ENCODE data around the gene SCAMP2.

The SCAMP2 gene

DNA sequence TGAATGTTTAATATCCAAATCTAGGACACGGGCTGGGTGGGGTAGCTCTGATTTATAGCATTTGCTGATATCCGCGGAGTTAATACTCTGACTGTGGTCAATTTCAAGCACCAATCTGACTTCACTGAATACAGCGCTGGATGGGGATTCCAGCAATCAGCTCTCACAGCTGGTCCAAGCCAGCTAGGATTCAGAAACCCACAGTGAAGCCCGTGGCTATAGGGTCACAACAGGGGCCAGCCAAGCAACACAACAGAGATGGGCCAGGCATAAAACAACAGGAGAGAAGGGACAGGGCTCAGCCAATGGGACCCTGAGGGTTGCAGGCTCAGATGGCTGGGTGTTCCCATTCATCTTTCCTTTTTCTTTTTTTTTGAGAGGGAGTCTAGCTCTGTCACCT, 65.9 kb downstream of the SCAMP2 start:
- Histone ChIP-seq H3K27ac (ENCODE audit: low read length) (no peak overlapping the region), H3K9me2 (replicated peaks; ENCODE audit: insufficient read depth, low read length) (no peaks in the 10 kb centered on the region), H3K9me3 (replicated peaks; ENCODE audit: insufficient read depth, low read length) (no peaks in the 10 kb centered on the region), H3K4me2 (ENCODE audit: low read depth, low read length) (no peak overlapping the region), H3K36me3 (replicated peaks; ENCODE audit: insufficient read depth, low read length) (peaks cover 3% of the 10 kb centered on the region), H3K79me2 (ENCODE audit: low read length) (peaks cover under 1% of the 10 kb centered on the region; the same call in 1 of the 2 replicates), H3K27me3 (replicated peaks; ENCODE audit: insufficient read depth, low read length) (no peaks in the 10 kb centered on the region), H3K9ac (ENCODE audit: low read length) (no peak overlapping the region), H3K4me3 (ENCODE audit: low read length) (no peak overlapping the region), H3F3A (ENCODE audit: insufficient read depth, low read length) (peaks cover 11% of the 10 kb centered on the region), H3K4me1 (ENCODE audit: low read length) (no peaks in the 10 kb centered on the region), H2AFZ (ENCODE audit: low read length) (no peak overlapping the region), H4K20me1 (ENCODE audit: insufficient read depth, low read length) (0 out of 2 replicates have a peak, but pooled peaks cover 6% of the 10 kb centered on the region)
- no peak for DNase-seq
- TF ChIP-seq CTCF (IDR thresholded peaks at IDR 0.05; ENCODE audit: low read length) = no peak
- TF ChIP-seq EZH2 (optimal IDR thresholded peaks at IDR 0.05; ENCODE audit: low read depth, low read length) = no peak
- TF ChIP-seq EZH2phosphoT487 (IDR thresholded peaks at IDR 0.05; ENCODE audit: low read length) = no peak

- H3K36me3 ChIP-seq (replicated peaks; ENCODE audit: insufficient read depth, low read length) = peaks cover 21% of the 10 kb centered on the region
- no peak for DNase-seq
- H3K4me1 ChIP-seq (ENCODE audit: low read length) = peaks cover 2% of the 10 kb centered on the region
- H4K20me1 ChIP-seq (ENCODE audit: insufficient read depth, low read length) = peaks cover 6% of the 10 kb centered on the region; the same call in 1 of the 2 replicates
- H3F3A ChIP-seq (ENCODE audit: insufficient read depth, low read length) = peaks cover 15% of the 10 kb centered on the region
- no peak overlapping the region for H3K4me2 ChIP-seq (ENCODE audit: low read depth, low read length)
- H3K9me3 ChIP-seq (replicated peaks; ENCODE audit: insufficient read depth, low read length) = no peaks in the 10 kb centered on the region
- no peaks in the 10 kb centered on the region for H3K9me2 ChIP-seq (replicated peaks; ENCODE audit: insufficient read depth, low read length)
- no peak overlapping the region for H3K9ac ChIP-seq (ENCODE audit: low read length)
- no peaks in the 10 kb centered on the region for H3K27me3 ChIP-seq (replicated peaks; ENCODE audit: insufficient read depth, low read length)
- TF ChIP-seq EZH2 (optimal IDR thresholded peaks at IDR 0.05; ENCODE audit: low read depth, low read length) (no peak), CTCF (IDR thresholded peaks at IDR 0.05; ENCODE audit: low read length) (no peak), EZH2phosphoT487 (IDR thresholded peaks at IDR 0.05; ENCODE audit: low read length) (no peak)
- no peak overlapping the region for H3K4me3 ChIP-seq (ENCODE audit: low read length)
- H2AFZ ChIP-seq (ENCODE audit: low read length) = no peak overlapping the region
- H3K79me2 ChIP-seq (ENCODE audit: low read length) = peaks cover 22% of the 10 kb centered on the region
- H3K27ac ChIP-seq (ENCODE audit: low read length) = no peak overlapping the region
Observed at GRCh38 chr15:74804935-74805334, 68.2 kb downstream of the SCAMP2 start.

- Histone ChIP-seq H3K4me2 (ENCODE audit: low read depth, low read length) (no peak overlapping the region), H3K27ac (ENCODE audit: low read length) (no peak overlapping the region), H3K4me3 (ENCODE audit: low read length) (no peak overlapping the region), H3K9ac (ENCODE audit: low read length) (no peak overlapping the region), H3K36me3 (replicated peaks; ENCODE audit: insufficient read depth, low read length) (peaks cover 21% of the 10 kb centered on the region), H3K4me1 (ENCODE audit: low read length) (peaks cover 21% of the 10 kb centered on the region), H3K9me2 (replicated peaks; ENCODE audit: insufficient read depth, low read length) (no peaks in the 10 kb centered on the region), H4K20me1 (ENCODE audit: insufficient read depth, low read length) (peaks cover 15% of the 10 kb centered on the region; the same call in 1 of the 2 replicates), H3K27me3 (replicated peaks; ENCODE audit: insufficient read depth, low read length) (no peaks in the 10 kb centered on the region), H3K79me2 (ENCODE audit: low read length) (peaks cover 36% of the 10 kb centered on the region), H3K9me3 (replicated peaks; ENCODE audit: insufficient read depth, low read length) (no peaks in the 10 kb centered on the region), H2AFZ (ENCODE audit: low read length) (no peak overlapping the region), H3F3A (ENCODE audit: insufficient read depth, low read length) (peaks cover 31% of the 10 kb centered on the region)
- no peak for DNase-seq
- TF ChIP-seq EZH2phosphoT487 (IDR thresholded peaks at IDR 0.05; ENCODE audit: low read length) (no peak), CTCF (IDR thresholded peaks at IDR 0.05; ENCODE audit: low read length) (no peak), EZH2 (optimal IDR thresholded peaks at IDR 0.05; ENCODE audit: low read depth, low read length) (no peak)
Observed at GRCh38 chr15:74802862-74803447, 70.2 kb downstream of the SCAMP2 start.

Measured in MM.1S (cell line).